Sigmoid colon (tissue), 4 donors: ENCODE measurements around the gene SLC16A3.

Experiments
- EP300 ChIP-seq, 4 donors: sonication (generic); formaldehyde crosslinking; IDR thresholded peaks; one replicate each; pipeline ENCODE4 v1.6.1; 2017; ENCODE audit warnings: antibody characterized with exemption in 4 of 4
- POLR2A ChIP-seq, 2 donors: fragments of 450-650 bp; IDR thresholded peaks; one replicate each; pipeline ENCODE4 v1.6.1; 2016; ENCODE audit warnings: antibody characterized with exemption in 2 of 2, mild to moderate bottlenecking in 2 of 2, moderate library complexity in 2 of 2
- POLR2AphosphoS5 ChIP-seq, 4 donors: sonication (generic); formaldehyde crosslinking; IDR thresholded peaks; one replicate each; pipeline ENCODE4 v1.6.1; 2017; ENCODE audit warnings: antibody characterized with exemption in 4 of 4
- TF ChIP-seq, protein P1 (sequence below), 4 experiments: fragments of 450-650 bp in 3 of 4; fragments of 200-600 bp in 1 of 4; IDR thresholded peaks; one replicate each; pipeline ENCODE4 v1.5.1; 2016 to 2019; ENCODE audit warnings: antibody characterized with exemption in 4 of 4, mild to moderate bottlenecking in 3 of 4, moderate library complexity in 2 of 4

DNA sequence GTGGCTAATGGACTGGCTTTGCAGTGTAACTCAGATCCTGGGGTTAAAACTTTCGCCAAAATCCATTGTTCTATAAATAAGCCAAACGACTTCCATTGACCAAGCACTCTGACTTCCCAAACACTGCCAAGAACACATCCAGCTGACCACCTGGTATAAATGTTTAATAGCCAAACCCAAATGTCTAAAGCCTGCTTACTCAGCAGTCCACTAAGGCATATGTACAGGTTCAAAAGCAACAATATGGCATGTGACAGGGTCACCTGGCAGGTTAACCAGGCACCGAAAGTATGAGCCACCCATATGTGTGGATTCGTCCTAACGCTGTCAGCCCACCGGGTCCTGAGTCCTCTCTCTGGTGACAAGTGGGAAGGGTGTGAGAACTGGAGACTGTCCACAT lies 42.6 kb downstream of the SLC16A3 start:
- TF ChIP-seq, protein P1, sequence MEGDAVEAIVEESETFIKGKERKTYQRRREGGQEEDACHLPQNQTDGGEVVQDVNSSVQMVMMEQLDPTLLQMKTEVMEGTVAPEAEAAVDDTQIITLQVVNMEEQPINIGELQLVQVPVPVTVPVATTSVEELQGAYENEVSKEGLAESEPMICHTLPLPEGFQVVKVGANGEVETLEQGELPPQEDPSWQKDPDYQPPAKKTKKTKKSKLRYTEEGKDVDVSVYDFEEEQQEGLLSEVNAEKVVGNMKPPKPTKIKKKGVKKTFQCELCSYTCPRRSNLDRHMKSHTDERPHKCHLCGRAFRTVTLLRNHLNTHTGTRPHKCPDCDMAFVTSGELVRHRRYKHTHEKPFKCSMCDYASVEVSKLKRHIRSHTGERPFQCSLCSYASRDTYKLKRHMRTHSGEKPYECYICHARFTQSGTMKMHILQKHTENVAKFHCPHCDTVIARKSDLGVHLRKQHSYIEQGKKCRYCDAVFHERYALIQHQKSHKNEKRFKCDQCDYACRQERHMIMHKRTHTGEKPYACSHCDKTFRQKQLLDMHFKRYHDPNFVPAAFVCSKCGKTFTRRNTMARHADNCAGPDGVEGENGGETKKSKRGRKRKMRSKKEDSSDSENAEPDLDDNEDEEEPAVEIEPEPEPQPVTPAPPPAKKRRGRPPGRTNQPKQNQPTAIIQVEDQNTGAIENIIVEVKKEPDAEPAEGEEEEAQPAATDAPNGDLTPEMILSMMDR (IDR thresholded peaks at IDR 0.05): no peak
- no peak for TF ChIP-seq POLR2A (IDR thresholded peaks at IDR 0.05)
- no peak for TF ChIP-seq EP300 (IDR thresholded peaks at IDR 0.05)
- no peak for TF ChIP-seq POLR2AphosphoS5 (IDR thresholded peaks at IDR 0.05)
